HG03045 (cell line): ENCODE results near the gene DHX35.

Source experiments
- ATAC-seq: cut with Tn5 transposase; IDR thresholded peaks from one replicate; pipeline ENCODE4 v1.9.1; 2021; ENCODE audit warnings: mild to moderate bottlenecking, moderate library complexity; ENCODE audit not compliant: unreplicated experiment

The DHX35 gene

DNA sequence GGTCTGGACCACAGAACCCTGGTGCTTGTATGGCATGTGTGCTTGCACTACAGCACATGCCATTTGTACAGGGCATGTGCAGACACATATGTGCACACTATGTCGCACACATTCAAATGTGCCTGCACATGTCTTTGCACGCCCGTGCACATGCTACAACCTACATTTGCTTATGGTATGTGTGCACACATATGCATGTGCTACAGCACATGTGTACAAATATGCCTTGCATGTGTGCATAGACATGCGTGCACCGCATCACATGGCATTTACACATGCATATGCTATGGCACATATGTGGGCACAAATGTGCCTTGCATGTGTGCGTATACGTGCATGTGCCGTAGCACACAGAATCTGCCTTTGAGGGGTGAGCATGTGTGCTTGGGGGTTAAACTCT lies 90.5 kb downstream of the DHX35 start:
- no peak for ATAC-seq

GRCh38 chr20:39057143-39057542 lies 95.0 kb downstream of the DHX35 start:
- ATAC-seq = no peak

- ATAC-seq = no peak
These were observed 95.8 kb downstream of the DHX35 start for GRCh38 chr20:39057911-39058310.

- no peak for ATAC-seq
These were observed 96.9 kb downstream of the DHX35 start for GRCh38 chr20:39059036-39059435.

- ATAC-seq = no peak
These were observed 104.5 kb downstream of the DHX35 start for GRCh38 chr20:39066471-39067242.

GRCh38 chr20:39067526-39068216 lies 105.5 kb downstream of the DHX35 start:
- no peak for ATAC-seq

- no peak for ATAC-seq
These were observed 107.8 kb downstream of the DHX35 start for GRCh38 chr20:39069976-39070375.

DNA sequence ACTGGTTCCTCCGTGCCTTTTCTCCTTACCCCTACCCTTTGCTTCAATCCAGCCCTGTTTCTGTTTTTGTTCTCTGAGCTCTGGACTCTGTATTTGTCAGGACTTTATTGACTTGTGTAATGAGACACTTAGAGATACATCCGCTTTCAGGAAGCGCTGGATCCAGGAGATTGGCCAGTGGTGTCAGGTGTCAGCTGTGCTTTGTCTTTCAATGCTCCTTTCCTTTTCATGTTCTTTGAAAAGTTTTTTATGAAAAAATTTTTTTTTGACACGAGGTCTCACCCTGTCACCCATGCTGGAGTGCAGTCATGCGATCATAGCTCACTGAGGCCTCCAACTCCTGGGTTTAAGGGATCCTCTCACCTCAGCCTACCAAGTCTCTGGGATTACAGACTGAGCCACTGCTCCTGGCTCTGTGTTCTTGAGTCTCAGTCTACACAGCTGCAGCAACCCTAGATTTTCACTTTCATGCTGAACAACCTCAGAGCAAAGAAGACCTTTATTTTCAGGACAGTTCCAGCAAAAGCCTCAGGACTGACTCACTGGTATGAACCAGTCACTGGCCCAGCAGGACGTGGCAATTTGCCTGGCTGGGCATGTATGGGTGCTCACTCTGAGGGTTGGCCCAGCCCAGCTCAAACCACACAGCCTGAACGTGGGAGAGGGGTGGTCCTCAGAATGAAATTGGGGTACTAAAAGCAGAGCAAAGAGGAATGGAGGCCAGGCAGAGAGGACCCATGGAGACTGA lies 108.5 kb downstream of the DHX35 start:
- no peak for ATAC-seq

- no peak for ATAC-seq
These were observed 110.0 kb downstream of the DHX35 start for GRCh38 chr20:39072132-39072531.

DNA sequence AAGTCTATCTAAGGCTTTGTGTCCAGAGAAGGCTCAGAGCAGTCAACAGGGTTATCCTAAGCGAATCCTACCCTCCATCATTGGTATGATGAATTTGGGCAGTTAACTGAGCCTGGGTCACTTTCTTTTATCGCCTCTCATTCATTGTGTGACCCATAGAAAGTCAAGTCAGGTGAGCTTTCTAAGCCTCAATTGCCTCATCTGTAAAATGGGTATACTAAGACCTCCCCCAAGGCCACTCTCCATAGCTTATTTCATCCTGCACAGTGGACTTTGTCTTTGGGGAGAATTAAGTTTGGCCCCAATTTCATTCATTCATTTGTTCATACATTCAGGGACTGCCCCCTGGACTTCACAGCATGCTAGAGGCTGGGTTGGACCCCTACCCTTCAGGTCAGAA lies 110.5 kb downstream of the DHX35 start:
- no peak for ATAC-seq

- ATAC-seq = no peak
These were observed 113.6 kb downstream of the DHX35 start for GRCh38 chr20:39075731-39076130.

- ATAC-seq = no peak
These were observed 114.8 kb downstream of the DHX35 start for GRCh38 chr20:39076958-39077357.

- no peak for ATAC-seq
These were observed 118.2 kb downstream of the DHX35 start for GRCh38 chr20:39080326-39080725.

GRCh38 chr20:39081255-39081654 lies 119.1 kb downstream of the DHX35 start:
- ATAC-seq = no peak

- no peak for ATAC-seq
These were observed 120.7 kb downstream of the DHX35 start for GRCh38 chr20:39082622-39083398.

- ATAC-seq = no peak
These were observed 121.6 kb downstream of the DHX35 start for GRCh38 chr20:39083761-39084160.

GRCh38 chr20:39089029-39089428 lies 126.9 kb downstream of the DHX35 start:
- no peak for ATAC-seq
